SK-N-MC (cell line): Measurements from ENCODE around the gene SLC41A2.
"Not testable (repeated sequence)": the region's sequence is repeated elsewhere in the genome, so short reads cannot be mapped to it uniquely, and the experiment has no call there.

Experiments used
- DNase-seq: peaks from one replicate; pipeline ENCODE4 v3.0.0-alpha.2; 2011; ENCODE audit warnings: low read depth, low spot score
- H3K27ac ChIP-seq: fragments of 200-600 bp; sonication (generic); 2 replicates; pipeline ENCODE4 v1.5.1; 2016; ENCODE audit warnings: mixed run types
- H3K36me3 ChIP-seq: fragments of 200-600 bp; sonication (generic); 2 replicates; pipeline ENCODE4 v1.6.1; 2017; ENCODE audit warnings: antibody characterized with exemption, low read length, mixed read lengths; ENCODE audit not compliant: insufficient read depth
- H3K4me3 ChIP-seq: fragments of 200-600 bp; sonication (generic); 2 replicates; pipeline ENCODE4 v1.5.1; 2016
- H3K9ac ChIP-seq: fragments of 200-600 bp; sonication (generic); 2 replicates; pipeline ENCODE4 v1.8.0; 2017; ENCODE audit warnings: mixed run types, mixed read lengths; ENCODE audit not compliant: insufficient read length
- H3K9me3 ChIP-seq: fragments of 200-600 bp; sonication (generic); 2 replicates; pipeline ENCODE4 v1.6.1; 2017; ENCODE audit warnings: low read depth, mild to moderate bottlenecking, antibody characterized with exemption, low read length, moderate library complexity, mixed read lengths
- EZH2 ChIP-seq: fragments of 200-600 bp; sonication (generic); IDR thresholded peaks from one replicate; pipeline ENCODE4 v1.6.1; 2017; ENCODE audit warnings: antibody characterized with exemption
- FOXP2 ChIP-seq: optimal IDR thresholded peaks from 2 replicates; pipeline ENCODE3; 2011; ENCODE audit warnings: mild to moderate bottlenecking, moderate library complexity; ENCODE audit not compliant: insufficient read depth; ENCODE audit errors: extremely low read length, control extremely low read depth
- POLR2AphosphoS5 ChIP-seq: IDR thresholded peaks from 2 replicates; pipeline ENCODE4 v1.6.1; 2012; ENCODE audit warnings: mild to moderate bottlenecking, low read depth, low read length, borderline replicate concordance

The SLC41A2 gene

DNA sequence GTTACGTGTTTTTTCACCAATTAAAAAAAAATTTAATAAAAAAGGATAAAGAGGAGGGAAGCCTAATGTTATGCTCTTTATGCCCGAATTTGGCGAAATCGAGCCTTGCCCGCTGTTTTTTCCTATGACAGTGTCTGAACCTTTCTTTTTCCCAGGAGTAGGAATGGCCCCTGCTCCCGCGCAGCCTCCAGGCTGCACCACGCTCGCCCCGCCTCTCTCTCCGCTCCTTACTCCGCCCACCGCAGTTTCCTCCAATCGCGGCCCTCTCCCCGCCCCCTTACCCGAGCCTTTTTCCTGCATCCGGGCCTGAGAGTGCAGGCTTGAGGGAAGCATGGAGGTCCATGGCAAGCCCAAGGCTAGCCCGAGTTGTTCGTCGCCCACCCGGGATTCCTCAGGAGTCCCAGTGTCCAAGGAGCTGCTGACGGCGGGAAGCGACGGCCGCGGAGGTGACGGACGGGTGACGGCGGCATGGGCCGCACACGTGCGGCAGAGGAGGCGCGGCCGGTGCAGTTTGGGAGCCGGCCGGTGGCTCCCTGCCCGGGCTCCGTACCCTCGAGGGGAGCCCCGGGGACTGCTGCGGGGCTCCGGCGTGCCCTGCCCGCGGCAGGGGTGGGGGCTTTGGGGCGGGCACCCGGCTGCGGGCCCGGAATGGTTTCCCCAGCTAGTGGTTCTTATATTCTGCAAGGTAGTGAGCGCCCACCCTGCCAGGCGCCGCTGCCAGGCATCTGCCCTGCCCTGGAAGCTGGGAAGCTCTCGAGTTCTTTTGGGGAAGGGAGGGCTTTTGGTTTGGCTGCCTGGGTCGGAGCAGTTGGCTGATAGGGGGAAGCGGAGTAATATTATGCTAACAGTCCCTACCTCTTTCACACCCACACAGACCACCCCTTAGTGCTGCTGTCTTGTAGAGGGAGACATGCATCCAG lies 28.2 kb upstream of the SLC41A2 start, which contains the start of gene NOPCHAP1:
Gene NOPCHAP1 (plus strand): TSS at position 295 of the 920 bp plus-strand sequence. CDS start 37 bp downstream, at position 332.
- Histone ChIP-seq H3K9ac (peak within 1 kb of the TSS; percentile 81), H3K27ac (no peak within 1 kb of the TSS), H3K9me3 (no peaks in the 10 kb centered on the region), H3K36me3 (peaks cover 35% of the 10 kb centered on the region), H3K4me3 (peak within 1 kb of the TSS; percentile 95)
- TF ChIP-seq EZH2: no peak
- peak; percentile 47 for TF ChIP-seq FOXP2
- peak; percentile 97 for TF ChIP-seq POLR2AphosphoS5
- peak; percentile 39 for DNase-seq

DNA sequence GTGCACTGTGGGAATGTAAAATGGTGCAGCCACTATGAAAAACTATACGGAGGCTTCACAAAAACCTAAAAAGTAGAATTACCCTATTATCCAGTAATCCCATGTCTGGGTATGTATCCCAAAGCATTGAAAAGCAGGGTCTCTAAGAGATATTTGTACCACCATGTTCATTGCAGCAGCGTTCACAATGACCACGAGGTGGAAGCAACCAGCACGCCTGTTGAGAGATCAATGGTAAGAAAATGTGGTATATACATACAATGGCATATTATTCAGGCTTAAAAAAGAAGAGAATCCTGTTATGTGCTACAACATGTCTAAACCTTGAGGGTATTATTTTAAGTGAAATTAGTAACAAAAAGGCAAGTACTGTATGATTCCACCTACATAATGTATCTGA lies 27.1 kb upstream of the SLC41A2 start:
- Histone ChIP-seq H3K36me3 (peaks cover 24% of the 10 kb centered on the region), H3K9me3 (no peaks in the 10 kb centered on the region), H3K4me3 (no peak overlapping the region), H3K9ac (no peak overlapping the region), H3K27ac (no peak overlapping the region)
- no peak for DNase-seq
- TF ChIP-seq EZH2 (no peak), FOXP2 (no peak), POLR2AphosphoS5 (no peak)

DNA sequence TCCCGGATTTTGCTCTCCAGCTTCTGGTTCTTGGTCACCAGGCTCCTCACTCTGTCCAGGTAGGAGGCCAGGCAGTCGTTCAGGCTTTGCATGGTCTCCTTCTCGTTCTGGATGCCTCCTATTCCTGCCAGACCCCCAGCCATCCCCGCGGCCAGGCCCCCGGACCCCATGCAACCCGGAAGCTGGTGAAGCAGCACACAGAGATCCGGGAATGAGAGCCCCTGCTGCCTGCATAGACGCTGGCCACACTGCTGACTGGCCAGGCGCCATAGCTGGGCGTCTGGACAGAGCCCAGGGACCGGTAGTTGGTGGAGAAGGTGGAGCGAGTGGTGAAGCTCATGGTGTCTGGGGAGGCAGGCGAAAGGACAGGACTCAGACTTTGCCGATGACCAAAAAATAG lies 19.6 kb upstream of the SLC41A2 start:
- not testable (repeated sequence) for H3K9ac ChIP-seq, H3K27ac ChIP-seq, DNase-seq, H3K36me3 ChIP-seq, H3K9me3 ChIP-seq, H3K4me3 ChIP-seq

DNA sequence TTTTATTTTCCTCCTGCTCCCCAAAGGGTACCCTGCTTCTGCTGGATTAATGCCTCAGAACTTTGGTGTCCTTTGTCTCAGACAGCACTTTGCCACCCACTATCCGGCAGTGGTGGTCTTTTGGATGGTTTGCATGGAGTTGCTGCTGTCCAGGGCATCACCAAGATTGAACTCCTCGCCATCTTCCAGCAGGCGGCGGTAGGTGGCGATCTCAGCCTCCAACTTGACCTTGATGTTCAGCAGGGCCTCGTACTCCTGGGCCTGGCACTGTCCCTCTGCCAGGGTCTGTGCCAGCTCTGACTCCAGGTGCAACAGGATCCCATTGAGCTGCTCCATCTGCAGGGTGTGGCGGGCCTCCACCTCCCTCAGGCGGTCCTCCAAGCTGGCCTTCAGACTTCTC lies 18.6 kb upstream of the SLC41A2 start:
- no peak for DNase-seq

DNA sequence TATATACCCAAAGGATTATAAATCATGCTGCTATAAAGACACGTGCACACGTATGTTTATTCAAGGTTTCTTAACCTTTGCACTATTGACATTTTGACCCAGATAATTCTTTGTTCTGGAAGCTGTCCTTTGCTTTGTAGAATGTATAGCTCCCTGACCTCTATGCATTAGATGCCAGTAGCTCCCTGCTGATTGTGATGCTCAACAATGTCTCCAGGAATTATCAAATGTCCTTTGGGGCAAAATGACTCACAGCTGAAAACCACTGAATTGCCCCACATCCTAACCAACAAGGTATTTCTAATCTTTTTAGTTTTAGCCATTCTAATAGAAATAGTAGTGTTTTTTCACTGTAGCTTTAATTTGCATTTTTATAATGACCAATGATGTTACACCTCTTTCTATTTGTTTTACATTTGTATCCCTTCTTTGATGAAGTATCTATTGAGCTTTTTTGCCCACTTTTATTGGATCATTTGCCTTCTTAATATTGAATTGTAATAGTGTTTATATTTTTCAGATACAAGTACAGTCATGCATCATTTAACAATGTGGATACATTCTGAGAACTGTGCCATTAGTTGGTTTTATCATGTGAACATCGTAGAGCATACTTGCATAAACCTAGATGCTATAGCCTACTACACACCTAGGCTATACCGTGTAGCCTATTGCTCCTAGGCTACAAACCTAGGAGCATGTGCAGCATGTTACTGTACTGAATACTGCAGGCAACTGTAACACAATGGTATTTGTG lies 17.7 kb upstream of the SLC41A2 start:
- Histone ChIP-seq H3K9ac (no peak overlapping the region), H3K9me3 (no peaks in the 10 kb centered on the region), H3K27ac (no peak overlapping the region), H3K36me3 (no peaks in the 10 kb centered on the region), H3K4me3 (no peak overlapping the region)
- no peak for TF ChIP-seq FOXP2
- TF ChIP-seq EZH2: no peak
- TF ChIP-seq POLR2AphosphoS5: no peak
- no peak for DNase-seq

More for the DNA sequence above, 18.6 kb upstream of the SLC41A2 start:
- Histone ChIP-seq H3K36me3 (no peaks in the 10 kb centered on the region), H3K9ac (no peak overlapping the region), H3K9me3 (no peaks in the 10 kb centered on the region), H3K4me3 (no peak overlapping the region), H3K27ac (no peak overlapping the region)
- TF ChIP-seq EZH2 (no peak), FOXP2 (no peak), POLR2AphosphoS5 (no peak)

DNA sequence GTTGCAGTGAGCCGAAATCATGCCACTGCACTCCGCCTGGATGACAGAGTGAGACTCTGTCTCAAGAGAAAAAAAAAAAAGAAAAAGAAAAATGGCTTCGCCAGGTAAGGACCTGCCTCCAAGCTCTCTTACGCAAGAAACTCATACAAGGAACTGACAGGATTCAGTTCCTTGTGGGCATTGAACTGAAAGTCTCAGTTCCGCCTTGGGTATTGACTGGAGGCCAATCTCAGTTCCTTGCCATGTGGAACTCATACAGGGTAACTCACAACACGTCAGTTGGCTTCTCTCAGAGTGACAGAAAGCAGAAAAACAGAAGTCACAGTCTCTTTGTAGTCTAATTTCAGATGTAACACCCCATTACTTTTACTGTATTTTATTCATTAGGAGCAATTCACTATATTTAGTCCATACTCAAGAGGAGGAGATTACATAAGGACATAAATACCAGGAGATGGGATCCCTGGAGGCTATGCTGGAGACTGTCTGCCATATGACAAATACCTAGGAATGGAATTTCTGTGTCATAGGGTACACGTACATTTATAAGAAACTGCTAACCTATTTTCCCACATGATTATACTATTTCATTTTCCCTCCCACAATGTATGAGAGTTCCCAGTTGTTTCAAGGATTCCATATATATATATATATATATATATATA lies 16.7 kb upstream of the SLC41A2 start:
- H3K4me3 ChIP-seq: no peak overlapping the region
- TF ChIP-seq POLR2AphosphoS5: no peak
- no peak for TF ChIP-seq EZH2
- no peak for TF ChIP-seq FOXP2
- no peaks in the 10 kb centered on the region for H3K9me3 ChIP-seq
- H3K27ac ChIP-seq: no peak overlapping the region
- no peaks in the 10 kb centered on the region for H3K36me3 ChIP-seq
- H3K9ac ChIP-seq: no peak overlapping the region
- DNase-seq: no peak

DNA sequence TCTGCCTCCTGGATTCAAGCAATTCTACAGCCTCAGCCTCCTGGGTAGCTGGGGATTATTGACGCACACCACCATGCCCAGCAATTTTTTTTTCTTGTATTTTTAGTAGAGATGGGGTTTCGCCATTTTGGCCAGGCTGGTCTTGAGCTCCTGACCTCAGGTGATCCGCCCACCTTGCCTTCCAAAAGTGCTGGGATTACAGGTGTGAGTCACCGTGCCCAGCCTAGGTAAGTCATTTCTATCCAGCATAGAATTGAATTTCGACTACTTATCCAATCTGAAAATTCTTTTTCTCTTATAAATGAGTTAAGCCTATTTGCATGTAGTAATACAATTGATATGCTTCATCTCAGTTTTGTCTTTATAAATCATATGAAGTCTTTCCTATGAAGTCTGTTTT lies 15.2 kb upstream of the SLC41A2 start:
- no peak for DNase-seq
- Histone ChIP-seq H3K9ac (no peak overlapping the region), H3K9me3 (no peaks in the 10 kb centered on the region), H3K4me3 (no peak overlapping the region), H3K36me3 (no peaks in the 10 kb centered on the region), H3K27ac (no peak overlapping the region)
- TF ChIP-seq POLR2AphosphoS5 (no peak), EZH2 (no peak), FOXP2 (no peak)

DNA sequence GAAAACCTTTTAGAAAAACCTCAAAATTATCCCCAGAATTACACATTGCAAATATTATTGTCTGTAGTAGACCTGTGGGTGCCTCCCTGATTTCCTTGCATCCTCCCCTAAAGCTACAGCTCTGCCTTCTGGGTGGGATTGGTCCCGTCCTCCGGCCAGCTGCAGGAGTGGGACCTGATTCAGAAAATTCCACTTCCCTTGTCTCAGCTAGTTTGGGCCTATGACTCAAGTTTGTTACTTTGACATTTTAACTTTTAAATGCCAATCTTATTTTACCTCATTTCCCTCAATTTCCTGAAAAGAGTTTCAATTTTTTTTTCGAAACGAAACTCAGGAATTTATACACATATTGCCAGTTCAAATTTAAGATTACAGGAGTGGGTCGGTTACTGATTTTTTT lies 13.2 kb upstream of the SLC41A2 start:
- H3K4me3 ChIP-seq: no peak overlapping the region
- no peak for TF ChIP-seq POLR2AphosphoS5
- no peak for TF ChIP-seq EZH2
- TF ChIP-seq FOXP2: no peak
- no peak for DNase-seq
- H3K9ac ChIP-seq: no peak overlapping the region
- no peak overlapping the region for H3K27ac ChIP-seq
- no peaks in the 10 kb centered on the region for H3K9me3 ChIP-seq
- no peaks in the 10 kb centered on the region for H3K36me3 ChIP-seq
